ENCODE results near the gene FAR1. TPM values are rescaled to one million over a fixed set of nuclear protein-coding genes. Genes with fewer than 3 reads are reported as not detected.

FAR1 gene
- polyA plus RNA-seq, 1 donor from 2014 or later, result 110 TPM

GRCh38 chr11:13663631-13664071, 4.8 kb upstream of the FAR1 start:
- Histone ChIP-seq H3K4me3 (ENCODE audit: low read length) (no peak overlapping the region), H2AFZ (ENCODE audit: low read depth, low read length) (no peak overlapping the region)

GRCh38 chr11:13664351-13664750, 4.1 kb upstream of the FAR1 start:
- no peak overlapping the region for H2AFZ ChIP-seq (ENCODE audit: low read depth, low read length)
- no peaks in the 10 kb centered on the region for H3K79me2 ChIP-seq (replicated peaks; ENCODE audit: insufficient read depth, low read length)
- no peaks in the 10 kb centered on the region for H3F3A ChIP-seq (ENCODE audit: insufficient read depth, low read length, poor library complexity, severe bottlenecking)
- TF ChIP-seq POLR2AphosphoS5 (IDR thresholded peaks at IDR 0.05), result no peak
- TF ChIP-seq SMC3 (conservative IDR thresholded peaks at IDR 0.05; ENCODE audit: poor library complexity), result no peak
- no peak for TF ChIP-seq EZH2 (IDR thresholded peaks at IDR 0.05; ENCODE audit: borderline replicate concordance, insufficient read depth, low read length, poor library complexity, severe bottlenecking)
- TF ChIP-seq REST (IDR thresholded peaks at IDR 0.05; ENCODE audit: borderline replicate concordance), result no peak
- no peak for TF ChIP-seq TAF1 (IDR thresholded peaks at IDR 0.05; ENCODE audit: low read depth)
- no peak for TF ChIP-seq CTCF (IDR thresholded peaks at IDR 0.05; ENCODE audit: poor library complexity, severe bottlenecking)
- no peak for TF ChIP-seq RAD21 (conservative IDR thresholded peaks at IDR 0.05)

More at GRCh38 chr11:13663631-13664071, 4.8 kb upstream of the FAR1 start:
- no peaks in the 10 kb centered on the region for H4K20me1 ChIP-seq (ENCODE audit: insufficient read depth)
- H3K27ac ChIP-seq (ENCODE audit: low read length), result no peak overlapping the region
- no peaks in the 10 kb centered on the region for H3K9me2 ChIP-seq (ENCODE audit: insufficient read depth, low read length)
- peaks cover 4% of the 10 kb centered on the region for H3K9me3 ChIP-seq (ENCODE audit: low read length)
- no peaks in the 10 kb centered on the region for H3K27me3 ChIP-seq (ENCODE audit: insufficient read depth, low read depth, low read length)
- H3K9ac ChIP-seq (ENCODE audit: low read length), result no peak overlapping the region
- no peaks in the 10 kb centered on the region for H3F3A ChIP-seq (ENCODE audit: insufficient read depth, low read length, poor library complexity, severe bottlenecking)
- no peaks in the 10 kb centered on the region for H3K79me2 ChIP-seq (replicated peaks; ENCODE audit: insufficient read depth, low read length)
- H3K4me2 ChIP-seq (ENCODE audit: low read length), result no peak overlapping the region
- no peaks in the 10 kb centered on the region for H3K36me3 ChIP-seq (ENCODE audit: insufficient read depth, low read length)
- TF ChIP-seq CTCF (IDR thresholded peaks at IDR 0.05; ENCODE audit: poor library complexity, severe bottlenecking) (no peak), MXI1 (conservative IDR thresholded peaks at IDR 0.05; ENCODE audit: poor library complexity, severe bottlenecking) (no peak), TAF1 (IDR thresholded peaks at IDR 0.05; ENCODE audit: low read depth) (no peak), REST (IDR thresholded peaks at IDR 0.05; ENCODE audit: borderline replicate concordance) (no peak), SMC3 (conservative IDR thresholded peaks at IDR 0.05; ENCODE audit: poor library complexity) (no peak), RAD21 (conservative IDR thresholded peaks at IDR 0.05) (no peak), EP300 (conservative IDR thresholded peaks at IDR 0.05; ENCODE audit: poor library complexity, severe bottlenecking) (no peak), POLR2AphosphoS5 (IDR thresholded peaks at IDR 0.05) (no peak), EZH2 (IDR thresholded peaks at IDR 0.05; ENCODE audit: borderline replicate concordance, insufficient read depth, low read length, poor library complexity, severe bottlenecking) (no peak)

More at GRCh38 chr11:13664351-13664750, 4.1 kb upstream of the FAR1 start:
- Histone ChIP-seq H3K27me3 (ENCODE audit: insufficient read depth, low read depth, low read length) (no peaks in the 10 kb centered on the region), H3K4me3 (ENCODE audit: low read length) (no peak overlapping the region), H3K9ac (ENCODE audit: low read length) (no peak overlapping the region), H4K20me1 (ENCODE audit: insufficient read depth) (no peaks in the 10 kb centered on the region), H3K9me2 (ENCODE audit: insufficient read depth, low read length) (no peaks in the 10 kb centered on the region), H3K9me3 (ENCODE audit: low read length) (peaks cover 2% of the 10 kb centered on the region), H3K27ac (ENCODE audit: low read length) (no peak overlapping the region), H3K36me3 (ENCODE audit: insufficient read depth, low read length) (no peaks in the 10 kb centered on the region), H3K4me2 (ENCODE audit: low read length) (no peak overlapping the region)
